ENCODE data around the gene RIN3.

DNA sequence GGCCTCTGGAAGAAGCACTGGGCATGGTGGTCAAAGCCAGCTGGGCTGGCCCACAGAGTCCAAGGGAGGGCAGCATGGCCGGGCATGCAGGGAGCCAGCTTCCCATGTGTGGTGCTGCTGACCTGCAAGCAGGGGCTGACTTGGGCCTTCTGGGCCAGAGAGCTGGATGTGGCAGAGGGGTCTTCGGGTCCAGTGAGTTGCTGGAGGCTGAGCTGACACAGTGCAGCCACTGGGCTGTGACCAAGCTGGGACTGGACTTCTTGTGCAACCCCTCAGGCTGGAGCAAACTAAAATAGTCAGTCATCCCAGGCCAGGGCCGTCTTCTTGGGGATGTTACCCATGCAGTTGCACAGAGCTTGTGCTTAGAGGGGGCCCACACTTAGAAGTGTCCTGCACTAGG lies 7.3 kb upstream of the RIN3 start:
- TF ChIP-seq, protein P1, sequence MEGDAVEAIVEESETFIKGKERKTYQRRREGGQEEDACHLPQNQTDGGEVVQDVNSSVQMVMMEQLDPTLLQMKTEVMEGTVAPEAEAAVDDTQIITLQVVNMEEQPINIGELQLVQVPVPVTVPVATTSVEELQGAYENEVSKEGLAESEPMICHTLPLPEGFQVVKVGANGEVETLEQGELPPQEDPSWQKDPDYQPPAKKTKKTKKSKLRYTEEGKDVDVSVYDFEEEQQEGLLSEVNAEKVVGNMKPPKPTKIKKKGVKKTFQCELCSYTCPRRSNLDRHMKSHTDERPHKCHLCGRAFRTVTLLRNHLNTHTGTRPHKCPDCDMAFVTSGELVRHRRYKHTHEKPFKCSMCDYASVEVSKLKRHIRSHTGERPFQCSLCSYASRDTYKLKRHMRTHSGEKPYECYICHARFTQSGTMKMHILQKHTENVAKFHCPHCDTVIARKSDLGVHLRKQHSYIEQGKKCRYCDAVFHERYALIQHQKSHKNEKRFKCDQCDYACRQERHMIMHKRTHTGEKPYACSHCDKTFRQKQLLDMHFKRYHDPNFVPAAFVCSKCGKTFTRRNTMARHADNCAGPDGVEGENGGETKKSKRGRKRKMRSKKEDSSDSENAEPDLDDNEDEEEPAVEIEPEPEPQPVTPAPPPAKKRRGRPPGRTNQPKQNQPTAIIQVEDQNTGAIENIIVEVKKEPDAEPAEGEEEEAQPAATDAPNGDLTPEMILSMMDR (IDR thresholded peaks at IDR 0.05) = no peak
- no peak for TF ChIP-seq POLR2A (IDR thresholded peaks at IDR 0.05)
